Activated effector memory CD4-positive, alpha-beta T cell treated with anti-CD3 and anti-CD28 coated beads, Interleukin-2, amount 50 U/mL, for 16 hours (primary cell): ENCODE data around the gene CEP120.
A peak's percentile ranks its signal among the peaks of the same experiment; 100 is the strongest.
"Not testable (repeated sequence)": the region's sequence is repeated elsewhere in the genome, so short reads cannot be mapped to it uniquely, and the experiment has no call there.

Experiments used
- DNase-seq: peaks from one replicate; pipeline ENCODE4 v3.0.0-alpha.2; 2020

CEP120 gene

GRCh38 chr5:123371575-123372179, 51.5 kb downstream of the CEP120 start:
- DNase-seq, result peak; percentile 69

- no peak for DNase-seq
Observed at GRCh38 chr5:123369371-123369968, 53.7 kb downstream of the CEP120 start.

- no peak for DNase-seq
Observed at GRCh38 chr5:123367739-123368138, 55.5 kb downstream of the CEP120 start.

GRCh38 chr5:123365156-123365555, 58.0 kb downstream of the CEP120 start:
- no peak for DNase-seq

GRCh38 chr5:123364441-123365155, 58.6 kb downstream of the CEP120 start:
- no peak for DNase-seq

GRCh38 chr5:123360910-123361309, 62.3 kb downstream of the CEP120 start:
- DNase-seq, result no peak

- no peak for DNase-seq
Observed at GRCh38 chr5:123360201-123360571, 63.0 kb downstream of the CEP120 start.

GRCh38 chr5:123359454-123360200, 63.6 kb downstream of the CEP120 start:
- no peak for DNase-seq

GRCh38 chr5:123358751-123359150, 64.5 kb downstream of the CEP120 start:
- DNase-seq, result no peak

GRCh38 chr5:123358304-123358703, 64.9 kb downstream of the CEP120 start:
- no peak for DNase-seq

- DNase-seq, result no peak
Observed at GRCh38 chr5:123351820-123352219, 71.4 kb downstream of the CEP120 start.

GRCh38 chr5:123351240-123351639, 72.0 kb downstream of the CEP120 start:
- no peak for DNase-seq

GRCh38 chr5:123350742-123351141, 72.5 kb downstream of the CEP120 start:
- DNase-seq, result no peak

- DNase-seq, result no peak
Observed at GRCh38 chr5:123344816-123345426, 78.3 kb downstream of the CEP120 start.

- DNase-seq, result no peak
Observed at GRCh38 chr5:123340928-123341327, 82.3 kb downstream of the CEP120 start.

GRCh38 chr5:123308377-123308776, 114.8 kb downstream of the CEP120 start:
- not testable (repeated sequence) for DNase-seq

GRCh38 chr5:123305751-123306150, 117.5 kb downstream of the CEP120 start:
- DNase-seq, result no peak

- DNase-seq, result no peak
Observed at GRCh38 chr5:123304777-123305316, 118.4 kb downstream of the CEP120 start.

- DNase-seq, result no peak
Observed at GRCh38 chr5:123303802-123304201, 119.4 kb downstream of the CEP120 start.

GRCh38 chr5:123300266-123300665, 122.9 kb downstream of the CEP120 start:
- no peak for DNase-seq

GRCh38 chr5:123299136-123299535, 124.1 kb downstream of the CEP120 start:
- DNase-seq, result no peak

- no peak for DNase-seq
Observed at GRCh38 chr5:123298335-123299030, 124.7 kb downstream of the CEP120 start.
